ENCODE measurements around the gene FOSL2.
"Not testable (repeated sequence)": the region's sequence is repeated elsewhere in the genome, so short reads cannot be mapped to it uniquely, and the experiment has no call there.

Gene FOSL2

DNA sequence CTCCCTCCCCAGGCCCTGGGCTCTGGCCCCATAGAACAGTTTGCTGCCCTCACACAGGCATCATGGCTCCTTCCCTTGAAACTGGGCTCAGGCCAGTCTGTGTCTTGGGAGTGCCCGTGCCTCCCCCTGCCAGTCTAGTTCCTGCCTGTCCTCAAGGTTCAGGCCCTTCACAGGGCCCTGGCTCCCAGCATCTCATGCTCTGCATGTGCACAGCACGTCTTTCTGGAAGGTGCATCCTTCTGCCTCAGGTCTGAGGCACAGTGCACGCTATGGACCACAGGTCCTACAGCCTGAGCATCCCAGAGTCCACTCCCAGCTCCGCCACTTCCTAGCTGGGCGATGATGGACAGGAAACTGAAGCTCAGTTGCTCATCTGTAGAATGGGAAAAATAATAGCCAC, 35.6 kb upstream of the FOSL2 start:
- no peak for DNase-seq (ENCODE audit: low read depth, low spot score)

GRCh38 chr2:28357948-28358667, 34.5 kb upstream of the FOSL2 start:
- no peak for DNase-seq (ENCODE audit: low read depth, low spot score)

DNA sequence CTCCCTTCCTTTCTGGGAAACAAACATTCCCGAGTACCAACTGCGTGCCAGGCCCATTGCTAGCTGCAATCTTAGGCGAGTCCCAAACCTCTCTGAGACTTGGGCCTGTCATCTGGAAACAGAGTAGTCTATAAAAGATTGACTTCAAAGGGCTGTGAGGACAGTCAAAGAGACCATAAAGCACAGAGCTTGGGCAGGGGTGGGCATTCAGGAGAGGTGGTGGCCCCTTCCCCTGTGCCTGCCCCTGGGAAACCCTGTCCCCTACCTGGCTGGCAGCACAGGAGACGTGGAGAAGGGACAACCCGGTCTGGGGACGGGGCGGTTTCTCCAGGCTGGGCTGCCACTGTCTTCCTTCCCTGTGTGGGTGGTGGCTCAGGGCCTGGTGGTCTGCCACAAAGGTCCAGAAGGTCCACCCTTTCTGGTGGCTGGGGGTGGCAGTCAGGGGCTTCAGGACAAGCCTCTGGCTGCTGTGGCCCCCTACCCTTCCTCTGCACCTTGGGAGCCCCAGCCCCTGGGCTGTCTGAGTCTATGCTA, 33.9 kb upstream of the FOSL2 start:
- no peak for DNase-seq (ENCODE audit: low read depth, low spot score)

GRCh38 chr2:28359222-28360057, 33.2 kb upstream of the FOSL2 start:
- DNase-seq (ENCODE audit: low read depth, low spot score) = no peak

DNA sequence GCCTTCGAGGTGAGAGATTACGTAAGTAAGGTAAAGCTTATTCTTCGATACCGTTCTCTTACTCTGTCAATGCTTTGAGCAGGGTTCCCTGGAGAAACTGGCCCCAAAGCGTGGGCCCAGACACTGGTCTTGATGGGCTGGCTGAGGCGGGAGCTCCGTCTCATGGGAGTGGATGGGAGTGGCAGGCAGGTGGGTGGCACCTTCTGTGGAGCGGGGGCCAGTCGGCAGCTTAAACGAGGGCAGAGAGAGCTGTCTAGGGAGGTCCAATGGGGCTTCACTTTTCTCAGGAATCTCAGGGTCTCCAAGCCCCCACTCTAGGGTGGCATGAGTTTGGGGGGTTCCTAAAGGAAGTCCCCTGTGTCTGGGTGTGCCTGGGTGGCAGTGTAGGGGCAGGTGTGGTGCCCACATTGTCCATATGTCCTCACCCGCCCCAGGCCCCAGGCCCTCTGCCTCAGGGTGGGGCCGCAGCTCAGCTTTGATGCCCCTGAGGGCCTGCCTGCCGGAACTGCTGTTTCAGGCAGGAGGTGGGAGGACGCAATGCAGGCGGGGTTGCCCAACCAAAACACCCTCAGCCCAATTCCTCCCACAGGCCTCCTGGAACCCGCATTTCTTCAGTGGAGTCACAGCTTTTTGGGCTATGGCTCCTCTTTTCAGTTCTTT, 32.5 kb upstream of the FOSL2 start:
- no peak for DNase-seq (ENCODE audit: low read depth, low spot score)

DNA sequence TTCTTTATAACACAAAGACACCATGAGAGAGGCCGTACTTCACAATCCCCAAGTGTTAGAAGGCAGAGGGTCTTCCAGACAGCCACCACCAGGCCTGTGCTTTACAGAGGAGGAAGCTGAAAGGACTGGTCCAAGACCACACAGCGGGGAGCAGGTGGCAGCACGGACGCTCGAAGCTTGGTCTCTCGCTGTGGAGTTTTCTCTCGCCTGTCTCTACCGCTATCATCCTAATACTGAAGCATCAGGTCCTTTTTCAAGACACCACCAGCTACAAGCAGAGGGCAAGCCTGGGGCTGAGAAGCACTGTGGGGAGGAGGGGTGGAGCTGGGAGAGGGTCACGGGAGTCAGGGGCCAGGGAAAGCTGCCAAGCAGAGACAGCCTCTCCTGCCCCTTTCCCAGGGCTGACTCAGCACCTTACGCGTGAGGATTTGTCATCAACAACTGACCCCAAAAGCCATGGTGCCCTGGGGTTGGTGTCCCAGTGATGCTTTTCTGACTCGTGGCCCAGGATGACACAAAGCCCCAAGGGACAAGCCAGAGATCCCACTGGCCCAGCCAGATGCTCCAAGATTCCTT, 31.9 kb upstream of the FOSL2 start:
- peak; percentile 62 for DNase-seq (ENCODE audit: low read depth, low spot score)

- no peak for DNase-seq (ENCODE audit: low read depth, low spot score)
These were observed 30.5 kb upstream of the FOSL2 start for GRCh38 chr2:28361991-28362710.

DNA sequence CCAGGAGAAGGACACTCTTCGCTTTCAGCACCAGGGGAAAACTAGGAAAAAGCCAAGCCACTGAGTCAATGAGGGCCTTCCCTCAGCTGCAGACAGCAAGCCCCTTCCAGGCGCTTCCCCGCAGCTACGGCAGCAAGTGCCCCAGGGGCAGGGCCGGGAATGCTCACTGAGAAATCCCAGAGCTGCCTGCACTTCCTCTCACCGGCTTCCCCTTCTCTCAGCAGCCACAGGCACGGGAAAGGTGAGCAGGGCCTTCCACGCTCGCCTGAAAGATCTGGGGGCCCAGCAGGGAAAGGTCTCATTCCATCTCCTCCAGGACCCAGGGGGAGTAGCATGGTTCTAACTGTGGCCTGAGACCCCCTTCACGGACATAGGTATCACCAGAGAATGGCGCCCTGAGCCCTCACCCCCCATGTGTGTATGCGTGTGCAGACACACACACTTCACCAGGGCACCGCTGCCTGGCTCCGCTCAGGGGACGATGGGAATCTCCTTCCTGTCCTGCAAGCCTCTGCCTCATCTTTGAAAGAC, 29.6 kb upstream of the FOSL2 start:
- DNase-seq (ENCODE audit: low read depth, low spot score) = no peak

GRCh38 chr2:28363686-28364280, 28.9 kb upstream of the FOSL2 start:
- DNase-seq (ENCODE audit: low read depth, low spot score) = no peak

GRCh38 chr2:28364610-28365009, 28.0 kb upstream of the FOSL2 start:
- DNase-seq (ENCODE audit: low read depth, low spot score) = no peak

DNA sequence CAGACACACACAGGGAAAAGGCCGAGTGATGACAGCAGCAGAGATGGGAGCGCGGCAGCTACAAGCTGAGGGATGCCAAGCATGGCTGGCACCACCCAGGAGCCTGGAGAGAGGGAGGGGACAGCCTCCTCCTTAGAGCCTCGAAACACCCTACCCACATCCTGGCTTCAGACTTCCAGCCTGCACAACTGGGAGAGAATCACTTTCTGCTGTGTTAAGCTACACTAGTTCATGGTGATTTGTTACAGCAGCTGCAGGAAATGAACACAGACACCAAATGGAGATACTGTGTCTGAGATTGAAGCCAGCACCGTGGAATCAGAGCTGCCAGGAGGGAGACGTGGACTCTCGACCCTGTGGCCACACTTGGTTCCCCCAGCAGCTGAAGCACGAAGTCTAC, 27.5 kb upstream of the FOSL2 start:
- DNase-seq (ENCODE audit: low read depth, low spot score) = no peak

DNA sequence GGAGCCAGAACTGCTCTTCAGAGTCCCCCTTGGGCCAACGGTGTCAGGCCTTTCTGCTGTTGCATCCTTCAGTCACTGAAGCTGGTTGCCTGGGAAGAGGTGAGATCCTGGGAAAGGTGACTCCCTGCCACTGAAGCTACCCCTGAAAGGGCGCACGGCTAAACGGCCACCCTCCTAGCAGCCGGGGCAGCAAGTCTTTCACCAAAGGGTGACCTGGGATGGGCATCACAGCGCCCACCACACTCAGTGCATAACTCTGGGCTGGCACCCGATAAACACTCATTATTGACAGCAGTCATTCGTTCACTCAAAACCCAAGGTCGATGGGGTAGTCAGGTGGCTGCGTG, 26.5 kb upstream of the FOSL2 start:
- no peak for DNase-seq (ENCODE audit: low read depth, low spot score)

GRCh38 chr2:28366496-28367282, 26.0 kb upstream of the FOSL2 start:
- DNase-seq (ENCODE audit: low read depth, low spot score) = no peak

GRCh38 chr2:28367667-28368356, 24.8 kb upstream of the FOSL2 start:
- no peak for DNase-seq (ENCODE audit: low read depth, low spot score)

GRCh38 chr2:28368357-28368798, 24.3 kb upstream of the FOSL2 start:
- DNase-seq (ENCODE audit: low read depth, low spot score) = no peak

DNA sequence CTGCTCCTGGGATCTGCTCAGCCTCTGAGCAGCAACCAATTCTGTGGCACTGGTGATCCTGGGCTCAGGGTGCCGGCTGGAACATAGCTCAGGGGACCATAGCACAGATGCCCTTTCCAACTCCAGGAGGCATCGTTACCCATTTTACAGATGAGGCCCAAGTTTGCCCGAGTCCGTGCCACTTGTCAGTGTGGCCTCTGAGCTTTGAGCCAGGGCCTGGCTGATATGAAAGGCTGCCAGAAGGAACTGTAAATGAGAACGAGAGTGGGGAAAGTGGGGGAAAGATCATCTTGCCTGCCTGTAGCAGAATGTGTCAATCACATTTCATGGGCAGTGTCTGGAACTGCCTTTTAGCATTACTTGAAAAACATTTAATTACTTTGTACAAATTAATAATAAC, 23.3 kb upstream of the FOSL2 start:
- DNase-seq (ENCODE audit: low read depth, low spot score) = no peak

DNA sequence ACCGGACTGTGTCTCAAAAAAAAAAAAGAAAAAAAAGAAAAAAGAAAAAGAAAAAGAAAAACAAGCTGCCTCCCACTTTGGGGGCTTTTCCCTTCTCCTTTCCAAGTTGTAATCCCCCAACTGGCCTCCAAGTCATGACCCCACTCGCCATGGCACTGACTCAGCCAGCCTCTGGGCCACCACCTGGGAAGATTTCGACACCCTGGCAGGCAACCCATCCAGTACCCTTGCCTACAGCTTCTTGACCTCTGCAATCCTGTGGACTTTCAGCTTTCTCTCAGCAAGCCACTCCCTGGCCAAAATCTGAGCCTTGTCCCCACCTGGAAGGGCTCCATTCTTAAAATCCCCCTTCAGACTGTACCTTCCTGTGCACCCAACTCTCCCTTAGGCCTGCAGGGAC, 22.3 kb upstream of the FOSL2 start:
- DNase-seq (ENCODE audit: low read depth, low spot score) = no peak

- not testable (repeated sequence) for DNase-seq (ENCODE audit: low read depth, low spot score)
These were observed 20.9 kb upstream of the FOSL2 start for GRCh38 chr2:28371728-28372127.

DNA sequence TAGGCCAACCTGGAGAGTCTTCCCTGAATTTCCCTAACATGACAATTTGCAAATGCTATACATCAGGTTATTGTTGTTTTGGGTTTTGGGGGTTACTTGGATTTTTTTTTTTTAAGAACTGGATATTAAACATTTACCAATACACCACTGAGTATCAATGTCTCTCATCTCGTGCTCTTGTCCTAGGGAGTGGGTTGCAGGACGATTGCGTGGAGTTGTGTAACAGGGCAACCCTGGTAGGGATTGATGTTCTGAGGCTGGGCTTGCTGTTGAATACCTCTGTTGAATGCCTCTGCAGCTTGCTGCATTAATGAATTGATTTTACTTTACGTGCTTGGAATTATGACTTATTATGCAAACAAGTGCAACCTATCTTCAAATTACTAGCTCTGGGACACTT, 18.8 kb upstream of the FOSL2 start:
- DNase-seq (ENCODE audit: low read depth, low spot score) = no peak
